ENCODE measurements around the gene DGCR6.
"Not testable (repeated sequence)": the region's sequence is repeated elsewhere in the genome, so short reads cannot be mapped to it uniquely, and the experiment has no call there.

DGCR6 gene

GRCh38 chr22:18905540-18906409 is at the start of gene DGCR6:
Gene DGCR6 (plus strand): TSS chr22:18906320. CDS start chr22:18906375, 55 bp downstream.
- DNase-seq: no peak

DNA sequence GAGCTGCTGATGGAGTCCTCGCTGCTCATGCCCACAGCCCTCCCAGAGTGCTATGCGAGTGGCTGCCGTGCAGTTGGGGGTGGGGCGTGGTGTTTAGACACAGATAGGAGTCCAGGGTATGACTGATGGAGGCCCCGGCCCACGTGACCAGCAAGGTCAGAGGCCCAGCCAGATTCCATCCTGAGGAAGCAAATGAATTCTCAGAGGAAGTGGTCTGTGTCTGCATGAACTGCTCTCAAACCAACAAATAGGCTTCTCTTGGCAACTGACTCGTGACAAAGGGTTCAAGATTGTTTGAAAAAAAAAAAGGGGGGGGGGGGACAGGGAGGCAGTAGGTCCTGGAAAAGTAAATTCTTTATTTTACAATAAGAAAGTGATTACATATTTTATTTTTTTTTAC is 46.8 kb upstream of the DGCR6 start:
- not testable (repeated sequence) for DNase-seq

- DNase-seq: not testable (repeated sequence)
Observed at GRCh38 chr22:18881260-18881659, 24.9 kb upstream of the DGCR6 start.

- DNase-seq: not testable (repeated sequence)
Observed at GRCh38 chr22:18884465-18884864, 21.7 kb upstream of the DGCR6 start.

- no peak for DNase-seq
Observed at GRCh38 chr22:18888115-18888514, 18.0 kb upstream of the DGCR6 start.

GRCh38 chr22:18890510-18891192 is 15.5 kb upstream of the DGCR6 start:
- DNase-seq: not testable (repeated sequence)

GRCh38 chr22:18893775-18894174 is 12.3 kb upstream of the DGCR6 start:
- DNase-seq: not testable (repeated sequence)

GRCh38 chr22:18896037-18896657 is 10.0 kb upstream of the DGCR6 start:
- not testable (repeated sequence) for DNase-seq

GRCh38 chr22:18906410-18906745 is 258 bp downstream of the DGCR6 start:
- DNase-seq: not testable (repeated sequence)

- no peak for DNase-seq
Observed at GRCh38 chr22:18906896-18907295, 776 bp downstream of the DGCR6 start.

DNA sequence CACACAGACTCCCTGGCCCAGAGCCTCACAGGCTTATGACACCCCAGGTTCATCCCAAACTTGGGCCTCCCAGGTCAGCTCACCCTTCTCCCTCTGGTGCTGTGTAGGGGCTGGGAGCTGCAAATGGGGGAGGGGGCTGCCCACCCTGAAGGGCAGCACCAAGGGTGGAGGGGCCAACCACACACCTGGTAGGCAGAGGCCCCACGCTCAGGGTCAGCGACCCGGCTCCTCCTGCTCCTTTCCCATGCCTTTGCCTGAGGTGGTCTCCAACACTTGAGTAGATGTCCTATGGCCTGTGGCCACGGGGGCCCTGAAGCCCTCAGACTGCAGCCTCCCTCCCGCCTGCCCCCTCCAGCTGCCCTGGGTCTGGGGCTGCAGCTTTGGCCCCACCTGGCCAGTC is 3.4 kb downstream of the DGCR6 start:
- DNase-seq: no peak

GRCh38 chr22:18911535-18911934 is 5.4 kb downstream of the DGCR6 start:
- DNase-seq: not testable (repeated sequence)

- DNase-seq: not testable (repeated sequence)
Observed at GRCh38 chr22:18912264-18912946, 6.3 kb downstream of the DGCR6 start.

DNA sequence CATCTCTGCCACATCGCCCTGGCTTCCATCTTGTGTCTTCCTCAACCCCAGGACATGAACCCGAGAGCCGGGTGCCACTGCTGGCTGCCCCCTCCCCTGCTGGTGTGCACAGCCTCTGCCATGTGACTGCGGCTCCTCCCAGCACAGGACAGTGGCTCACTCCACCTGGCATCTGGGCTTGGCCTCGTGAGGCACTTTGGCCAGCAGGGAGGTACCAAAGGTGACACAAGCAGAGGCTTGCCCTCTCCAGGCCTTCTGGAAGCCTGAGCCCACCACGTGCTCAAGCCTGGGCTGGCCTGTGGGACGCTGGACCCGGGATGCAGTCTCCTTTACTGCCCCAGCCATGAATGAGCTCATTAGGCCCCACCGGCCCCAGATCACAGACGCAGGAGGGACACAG is 8.4 kb downstream of the DGCR6 start:
- DNase-seq: not testable (repeated sequence)

- not testable (repeated sequence) for DNase-seq
Observed at GRCh38 chr22:18915550-18915949, 9.4 kb downstream of the DGCR6 start.

DNA sequence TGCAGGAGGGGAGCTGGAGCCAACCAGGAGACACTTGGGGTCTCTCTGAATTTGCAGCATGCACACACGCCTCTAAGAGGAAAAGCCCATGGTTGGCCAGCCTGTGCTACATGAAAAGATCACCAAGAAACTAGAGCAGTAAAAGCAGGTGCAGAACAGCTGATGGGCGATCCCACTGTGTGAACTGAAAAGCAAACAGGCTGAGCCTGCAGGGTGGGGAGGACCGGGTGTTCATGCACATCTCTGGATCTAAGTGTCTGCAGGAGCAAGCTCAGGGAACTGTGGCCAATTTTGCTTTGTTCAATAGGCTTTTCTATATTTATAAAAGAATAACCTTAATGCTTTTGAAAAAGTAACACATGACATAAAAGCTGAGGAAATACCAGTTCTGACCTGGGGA is 11.7 kb downstream of the DGCR6 start:
- not testable (repeated sequence) for DNase-seq

- DNase-seq: not testable (repeated sequence)
Observed at GRCh38 chr22:18920257-18920902, 14.3 kb downstream of the DGCR6 start.

- no peak for DNase-seq
Observed at GRCh38 chr22:18925368-18926064, 19.4 kb downstream of the DGCR6 start.

DNA sequence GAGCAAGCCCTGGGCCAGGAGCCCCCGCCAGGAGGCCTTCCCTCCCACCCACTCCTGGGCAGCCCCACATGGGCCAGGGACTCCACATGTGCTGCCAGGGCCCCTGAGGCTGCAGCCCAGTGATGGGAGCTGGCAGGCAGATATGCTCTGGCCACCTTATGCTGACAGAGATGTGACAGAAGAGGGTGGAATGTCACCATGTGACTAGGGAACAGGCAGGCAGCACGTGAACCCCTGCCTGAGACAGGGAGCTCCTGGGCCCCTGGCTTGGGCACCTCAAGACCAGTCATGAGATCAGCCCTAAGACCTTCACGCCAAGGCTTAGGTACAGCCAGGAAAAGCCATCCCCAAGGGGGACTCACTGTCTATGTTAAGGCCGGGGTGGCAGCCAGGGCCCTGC is 20.9 kb downstream of the DGCR6 start:
- DNase-seq: no peak

DNA sequence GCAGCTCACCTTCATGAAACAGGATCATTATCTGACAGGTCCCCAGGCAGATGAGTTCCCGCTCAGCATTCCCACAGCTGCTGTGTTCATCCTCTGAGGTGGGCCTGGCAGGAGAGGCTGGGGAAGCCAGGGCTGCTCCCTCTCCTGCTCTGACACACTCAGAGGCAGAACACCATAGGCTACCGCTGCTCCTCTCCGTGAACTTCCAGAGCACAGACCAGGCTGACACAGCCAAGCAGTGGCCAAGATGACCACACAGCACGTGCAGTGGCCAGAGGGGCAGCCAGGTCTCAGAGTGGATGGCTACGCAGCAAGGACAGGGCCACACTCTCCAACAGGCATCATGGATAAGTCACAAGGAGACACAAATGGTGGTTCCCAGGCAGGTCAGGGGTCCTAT is 21.5 kb downstream of the DGCR6 start:
- no peak for DNase-seq

- DNase-seq: no peak
Observed at GRCh38 chr22:18929459-18929858, 23.3 kb downstream of the DGCR6 start.
